Stomach (tissue), 9 donors: ENCODE results near the gene ATP6V0A4. TPM values are rescaled to one million over a fixed set of nuclear protein-coding genes. Genes with fewer than 3 reads are reported as not detected.

ENCODE experiments used
- DNase-seq, 2 donors: peaks; one replicate each; pipeline versions ENCODE4 v3.0.0 to v3.0.0-alpha.2; 2013 to 2019
- H3K27ac ChIP-seq, 5 donors: fragments of 200-600 bp in 4 of 5; sonication (generic) in 4 of 5; one replicate each; pipeline ENCODE4 v1.5.1; 2013 to 2019; ENCODE audit warnings: mild to moderate bottlenecking in 1 of 5, moderate library complexity in 1 of 5
- H3K27me3 ChIP-seq, 3 donors: fragments of 200-600 bp; sonication (generic); one replicate each; pipeline ENCODE4 v1.5.1; 2017 to 2019; ENCODE audit warnings: mixed run types in 1 of 3
- H3K36me3 ChIP-seq, 4 donors: fragments of 200-600 bp; sonication (generic); 1 replicate in 3 of 4; 2 replicates in 1 of 4; pipeline ENCODE4 v1.5.1; 2016 to 2019
- H3K4me1 ChIP-seq, 4 donors: fragments of 200-600 bp; sonication (generic); one replicate each; pipeline ENCODE4 v1.5.1; 2016 to 2019
- H3K4me3 ChIP-seq, 4 donors: fragments of 200-600 bp; sonication (generic) in 3 of 4; one replicate each; pipeline ENCODE4 v1.5.1; 2016 to 2019; ENCODE audit warnings: mild to moderate bottlenecking in 1 of 4
- H3K9me3 ChIP-seq, 4 donors: fragments of 200-600 bp; sonication (generic); one replicate each; pipeline ENCODE4 v1.5.1; 2016 to 2019
- EP300 ChIP-seq: sonication (generic); formaldehyde crosslinking; IDR thresholded peaks from one replicate; pipeline ENCODE4 v1.6.1; 2017; ENCODE audit warnings: antibody characterized with exemption
- POLR2A ChIP-seq, 4 donors: fragments of 450-650 bp; IDR thresholded peaks; one replicate each; pipeline ENCODE4 v1.6.1; 2016; ENCODE audit warnings: antibody characterized with exemption in 4 of 4, control low read depth in 2 of 4, mild to moderate bottlenecking in 1 of 4, moderate library complexity in 1 of 4
- POLR2AphosphoS5 ChIP-seq, 3 donors: sonication (generic); formaldehyde crosslinking; IDR thresholded peaks; one replicate each; pipeline ENCODE4 v1.6.1; 2016; ENCODE audit warnings: antibody characterized with exemption in 3 of 3
- WGBS, 5 donors: extraction: QIAGEN DNeasy Blood & Tissue Kit in 3 of 5; methylation state at CpG; one replicate each; pipeline versions ENCODE4 v1.1.5 to v1.1.7; 2013 to 2018; 5-methylcytosine and 5-hydroxymethylcytosine counted together
- intact Hi-C: fragments of 100-400 bp; cut with DNase I; formaldehyde crosslinking; loops from one replicate; pipeline ENCODE4 v1.15.1; 2023; ENCODE audit warnings: low total_unique reads
- polyA plus RNA-seq, 3 donors: library from polyadenylated mRNA; stranded (reverse); fragments of 200-250 nt; gene quantifications; one replicate each; pipeline ENCODE4 v1.2.3, GENCODE V29; 2013
- total RNA-seq, 5 donors: library from RNA; depleted of rRNA; stranded (reverse); fragments of >200 nt; gene quantifications; one replicate each; pipeline versions ENCODE4 v1.1.0 to v1.2.3, GENCODE V29; 2014 to 2016
- TF ChIP-seq, protein P1 (sequence below), 7 experiments: fragments of 450-650 bp in 4 of 7; fragments of 200-600 bp in 3 of 7; sonication (generic) in 3 of 7; IDR thresholded peaks; one replicate each; pipeline ENCODE4 v1.5.1; 2016 to 2019; ENCODE audit warnings: antibody characterized with exemption in 7 of 7, control low read depth in 2 of 7, mild to moderate bottlenecking in 1 of 7
- donor health status: healthy with polysubstance abuse.
- donor health status: Bipolar disorder and iron deficiency.
- donor health status: healthy.

Gene ATP6V0A4
- total and polyA plus RNA-seq, 8 donors: 1.0 TPM; not detected in 7

DNA sequence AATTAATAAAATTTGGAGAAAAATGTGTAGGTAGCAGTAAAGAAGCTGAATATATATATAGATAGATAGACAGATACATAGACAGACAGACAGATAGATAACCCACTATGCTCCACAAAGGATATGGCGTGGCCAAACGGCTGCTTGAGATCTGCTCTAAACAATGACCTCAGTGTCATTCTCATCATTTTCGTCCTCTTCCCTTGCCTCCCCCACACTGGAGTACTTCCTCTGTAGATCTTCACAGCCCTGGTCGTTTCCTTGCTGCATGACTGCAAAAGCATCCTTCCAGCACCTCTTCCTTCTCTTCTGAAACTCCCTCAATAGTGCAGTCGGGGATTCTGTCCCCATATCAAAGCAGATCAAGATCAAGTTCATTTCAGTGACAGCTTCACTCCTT, 35.6 kb upstream of the ATP6V0A4 start:
- no peaks in the 10 kb centered on the region for H3K9me3 ChIP-seq
- H3K4me3 ChIP-seq: no peak overlapping the region
- WGBS, 5 donors: 59 to 76% (median 74%) methylated on average over 5 of the region's 5 CpGs
- no peaks in the 10 kb centered on the region for H3K4me1 ChIP-seq
- H3K27me3 ChIP-seq: no peaks in the 10 kb centered on the region
- no peak overlapping the region for H3K27ac ChIP-seq
- H3K36me3 ChIP-seq: peaks cover 6 to 28% (median 17%) of the 10 kb centered on the region in 4 donors
- TF ChIP-seq, protein P1, sequence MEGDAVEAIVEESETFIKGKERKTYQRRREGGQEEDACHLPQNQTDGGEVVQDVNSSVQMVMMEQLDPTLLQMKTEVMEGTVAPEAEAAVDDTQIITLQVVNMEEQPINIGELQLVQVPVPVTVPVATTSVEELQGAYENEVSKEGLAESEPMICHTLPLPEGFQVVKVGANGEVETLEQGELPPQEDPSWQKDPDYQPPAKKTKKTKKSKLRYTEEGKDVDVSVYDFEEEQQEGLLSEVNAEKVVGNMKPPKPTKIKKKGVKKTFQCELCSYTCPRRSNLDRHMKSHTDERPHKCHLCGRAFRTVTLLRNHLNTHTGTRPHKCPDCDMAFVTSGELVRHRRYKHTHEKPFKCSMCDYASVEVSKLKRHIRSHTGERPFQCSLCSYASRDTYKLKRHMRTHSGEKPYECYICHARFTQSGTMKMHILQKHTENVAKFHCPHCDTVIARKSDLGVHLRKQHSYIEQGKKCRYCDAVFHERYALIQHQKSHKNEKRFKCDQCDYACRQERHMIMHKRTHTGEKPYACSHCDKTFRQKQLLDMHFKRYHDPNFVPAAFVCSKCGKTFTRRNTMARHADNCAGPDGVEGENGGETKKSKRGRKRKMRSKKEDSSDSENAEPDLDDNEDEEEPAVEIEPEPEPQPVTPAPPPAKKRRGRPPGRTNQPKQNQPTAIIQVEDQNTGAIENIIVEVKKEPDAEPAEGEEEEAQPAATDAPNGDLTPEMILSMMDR (IDR thresholded peaks at IDR 0.05): no peak
- no peak for TF ChIP-seq POLR2A (IDR thresholded peaks at IDR 0.05)
- TF ChIP-seq POLR2AphosphoS5 (IDR thresholded peaks at IDR 0.05): no peak
- TF ChIP-seq EP300: no peak
- intact Hi-C loops: no loop called here
- DNase-seq: no peak

DNA sequence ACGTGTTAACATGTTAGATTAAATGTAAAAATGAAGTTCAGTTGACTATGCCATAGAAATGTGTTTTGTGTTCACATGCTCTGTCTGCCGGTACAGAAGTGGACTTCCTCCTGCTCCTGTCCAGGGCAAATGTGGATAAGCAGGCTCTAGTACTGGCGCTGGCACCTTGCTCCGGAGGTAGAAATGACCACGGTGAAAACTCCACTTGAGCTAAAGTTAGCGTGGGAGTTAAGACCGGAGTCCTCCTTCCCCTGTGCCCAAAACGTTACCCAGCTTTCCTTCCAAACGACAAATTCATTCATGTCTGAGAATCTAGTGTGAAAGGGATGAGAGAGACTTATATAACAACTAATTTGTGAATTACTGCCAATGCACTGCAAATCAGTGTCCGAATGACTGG, 35.0 kb upstream of the ATP6V0A4 start:
- Histone ChIP-seq H3K36me3 (peaks cover 6 to 24% (median 14%) of the 10 kb centered on the region in 4 donors), H3K27me3 (no peaks in the 10 kb centered on the region), H3K27ac (no peak overlapping the region), H3K9me3 (no peaks in the 10 kb centered on the region), H3K4me1 (no peaks in the 10 kb centered on the region), H3K4me3 (no peak overlapping the region)
- intact Hi-C loops: no loop called here
- DNase-seq: no peak
- TF ChIP-seq EP300: no peak
- TF ChIP-seq, protein P1 (IDR thresholded peaks at IDR 0.05): no peak
- WGBS, 5 donors: 91 to 94% (median 92%) methylated on average over 10 of the region's 10 CpGs

GRCh38 chr7:138829335-138829734, 31.3 kb upstream of the ATP6V0A4 start:
- Histone ChIP-seq H3K4me3 (no peak overlapping the region), H3K27ac (no peak overlapping the region), H3K36me3 (peaks cover 0 to under 1% (median 0%) of the 10 kb centered on the region in 4 donors), H3K27me3 (no peaks in the 10 kb centered on the region), H3K4me1 (no peaks in the 10 kb centered on the region), H3K9me3 (peaks cover 0 to 6% (median 0%) of the 10 kb centered on the region in 4 donors)
- intact Hi-C loops: no loop called here
- no peak for TF ChIP-seq POLR2A (IDR thresholded peaks at IDR 0.05)
- TF ChIP-seq EP300: no peak
- TF ChIP-seq POLR2AphosphoS5 (IDR thresholded peaks at IDR 0.05): no peak
- TF ChIP-seq, protein P1 (IDR thresholded peaks at IDR 0.05): no peak
- WGBS, 5 donors: 86 to 93% (median 88%) methylated on average over 11 of the region's 11 CpGs
- DNase-seq: no peak

- H3K27me3 ChIP-seq: no peaks in the 10 kb centered on the region
- H3K4me3 ChIP-seq: no peak overlapping the region
- no peak overlapping the region for H3K27ac ChIP-seq
- no peaks in the 10 kb centered on the region for H3K36me3 ChIP-seq
- H3K9me3 ChIP-seq: peaks cover 0 to 6% (median 0%) of the 10 kb centered on the region in 4 donors
- TF ChIP-seq POLR2A (IDR thresholded peaks at IDR 0.05) (no peak), EP300 (no peak), POLR2AphosphoS5 (IDR thresholded peaks at IDR 0.05) (no peak)
- TF ChIP-seq, protein P1 (IDR thresholded peaks at IDR 0.05): no peak
- H3K4me1 ChIP-seq: no peaks in the 10 kb centered on the region
- 22 to 52% (median 46%) methylated on average over 2 of the region's 2 CpGs for WGBS, 5 donors
- intact Hi-C loops: no loop called here
- no peak for DNase-seq
Measured at GRCh38 chr7:138828302-138828701, 30.3 kb upstream of the ATP6V0A4 start.
